ENCODE data around the gene GABRB2.
"Not testable (repeated sequence)": the region's sequence is repeated elsewhere in the genome, so short reads cannot be mapped to it uniquely, and the experiment has no call there.

GABRB2 gene

DNA sequence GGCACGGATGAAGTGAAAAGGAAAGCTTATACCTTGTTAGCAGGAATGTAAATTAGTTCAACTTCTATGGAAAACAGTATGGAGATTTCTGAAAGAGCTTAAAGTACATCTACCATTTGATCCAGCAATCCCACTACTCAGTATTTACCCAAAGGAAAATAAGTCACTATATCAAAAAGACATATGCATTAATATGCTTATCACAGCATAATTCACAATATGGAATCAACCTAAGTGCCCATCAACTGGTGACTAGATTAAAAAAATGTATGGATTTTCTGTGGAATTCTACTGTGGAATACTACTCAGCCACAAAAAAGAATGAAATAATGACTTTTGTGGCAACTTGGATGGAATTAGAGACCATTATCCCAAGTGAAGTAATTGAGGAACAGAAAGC lies 279.6 kb downstream of the GABRB2 start:
- Mint-ChIP-seq H3K9me3 (peaks cover 5 to 8% of the 10 kb centered on the region in 2 donors), H3K4me3 (no peak overlapping the region), H3K4me1 (ENCODE audit: low read depth in 2 of 2) (no peaks in the 10 kb centered on the region), H3K27me3 (no peaks in the 10 kb centered on the region), H3K36me3 (ENCODE audit: insufficient read depth) (no peaks in the 10 kb centered on the region), H3K27ac (no peak overlapping the region)
- DNase-seq (no peak), ATAC-seq (replicated peaks) (no peak)

DNA sequence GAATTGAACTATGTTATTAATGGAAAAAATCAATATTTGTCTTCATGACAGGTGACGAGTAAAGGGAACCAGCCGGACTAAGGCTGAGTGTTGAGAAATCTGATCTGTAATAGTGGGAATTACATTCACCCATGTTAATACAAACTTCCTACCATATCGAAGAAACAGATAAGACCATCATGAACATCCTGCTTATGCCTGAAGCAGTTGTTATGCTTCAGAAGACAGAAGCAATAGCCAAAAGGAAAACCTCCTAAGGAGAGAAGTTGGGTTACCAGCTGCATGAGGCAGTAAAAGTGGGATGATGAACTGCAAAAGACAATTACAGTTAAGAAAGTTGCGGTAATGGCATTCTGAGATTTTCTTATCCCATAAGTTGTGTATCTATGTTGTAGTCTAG lies 281.5 kb downstream of the GABRB2 start:
- Mint-ChIP-seq H3K27ac (no peak overlapping the region), H3K27me3 (no peaks in the 10 kb centered on the region), H3K9me3 (peaks cover 3 to 8% of the 10 kb centered on the region in 2 donors), H3K4me1 (ENCODE audit: low read depth in 2 of 2) (no peaks in the 10 kb centered on the region), H3K36me3 (ENCODE audit: insufficient read depth) (no peaks in the 10 kb centered on the region), H3K4me3 (no peak overlapping the region)
- ATAC-seq (replicated peaks) (no peak), DNase-seq (no peak)

DNA sequence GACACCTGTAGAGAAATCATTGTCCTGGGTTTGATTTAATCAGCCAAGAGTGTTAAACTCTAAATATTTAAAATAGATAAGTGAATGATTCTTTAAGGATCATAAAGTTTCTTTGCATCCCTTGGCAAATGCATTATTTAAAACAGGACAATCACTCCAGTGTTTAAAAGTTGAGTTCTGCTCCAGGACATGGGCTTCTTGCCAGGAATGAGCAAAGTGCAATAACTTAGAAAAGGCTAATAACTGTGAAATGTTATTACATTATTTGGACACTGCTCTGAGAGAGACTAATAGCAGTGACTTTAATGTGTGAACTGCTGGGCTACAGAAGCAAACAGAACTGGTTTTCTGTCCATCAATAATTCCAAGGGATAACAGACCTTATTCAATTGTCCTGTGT lies 283.3 kb downstream of the GABRB2 start:
- ATAC-seq (replicated peaks) (no peak), DNase-seq (no peak)
- H3K4me3 Mint-ChIP-seq = no peak overlapping the region
- H3K4me1 Mint-ChIP-seq (ENCODE audit: low read depth in 2 of 2) = no peaks in the 10 kb centered on the region
- H3K27me3 Mint-ChIP-seq = no peaks in the 10 kb centered on the region
- no peak overlapping the region for H3K27ac Mint-ChIP-seq
- H3K36me3 Mint-ChIP-seq (ENCODE audit: insufficient read depth) = no peaks in the 10 kb centered on the region
- no peaks in the 10 kb centered on the region for H3K9me3 Mint-ChIP-seq

DNA sequence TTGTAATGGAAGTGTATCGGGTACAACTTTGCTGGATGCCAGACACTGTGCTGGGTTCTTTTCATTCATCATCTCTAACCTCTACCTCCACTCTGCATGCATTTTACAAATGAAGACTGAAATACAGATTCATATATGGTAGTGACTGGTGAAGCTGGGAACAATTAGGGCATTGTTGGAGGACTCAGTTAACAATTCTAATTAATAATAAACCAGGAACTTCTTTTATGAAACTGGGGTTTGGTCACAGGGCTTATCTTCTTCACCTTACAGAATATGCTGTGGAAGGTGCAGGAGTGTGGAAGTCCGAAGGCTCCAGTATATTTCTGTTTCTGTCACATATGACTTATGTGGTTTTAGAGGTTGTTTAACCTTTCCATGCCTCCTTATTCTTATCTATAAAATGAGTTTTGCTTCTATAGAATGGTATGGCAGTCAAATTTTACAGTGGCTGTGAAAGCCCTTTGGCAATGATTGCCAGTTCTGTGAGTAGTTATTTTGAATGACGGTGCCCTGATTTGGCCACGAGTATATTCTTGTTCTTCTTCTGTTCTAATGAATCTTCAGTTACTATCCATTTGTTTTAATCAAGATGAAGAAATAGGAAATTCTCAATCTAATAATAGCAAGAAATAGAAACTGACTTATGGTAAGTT lies 284.7 kb downstream of the GABRB2 start:
- Mint-ChIP-seq H3K27me3 (no peaks in the 10 kb centered on the region), H3K4me3 (no peak overlapping the region), H3K4me1 (ENCODE audit: low read depth in 2 of 2) (no peaks in the 10 kb centered on the region), H3K27ac (no peak overlapping the region), H3K9me3 (no peaks in the 10 kb centered on the region), H3K36me3 (ENCODE audit: insufficient read depth) (no peaks in the 10 kb centered on the region)
- ATAC-seq (replicated peaks) (no peak), DNase-seq (no peak)

DNA sequence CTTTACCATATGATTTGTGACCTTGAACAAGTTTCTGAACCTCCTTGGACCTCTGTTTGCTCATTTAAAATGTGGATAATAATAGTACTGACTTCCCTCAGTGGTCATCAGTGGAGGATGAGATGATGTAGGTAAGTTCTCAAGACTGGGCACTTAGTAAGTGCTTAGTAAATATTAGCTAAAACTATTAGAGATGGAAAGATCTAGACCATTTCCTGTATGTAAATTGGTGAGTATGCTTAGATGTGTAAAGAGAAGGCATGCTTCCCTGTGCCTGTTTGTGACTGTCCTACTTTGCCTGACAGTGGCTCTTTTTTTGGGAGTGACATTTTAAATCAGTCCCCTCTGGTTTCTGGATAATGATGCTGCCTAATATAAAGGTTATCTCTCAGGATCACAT lies 288.1 kb downstream of the GABRB2 start:
- no peaks in the 10 kb centered on the region for H3K36me3 Mint-ChIP-seq (ENCODE audit: insufficient read depth)
- ATAC-seq (replicated peaks) = no peak
- H3K4me1 Mint-ChIP-seq (ENCODE audit: low read depth in 2 of 2) = no peaks in the 10 kb centered on the region
- H3K27ac Mint-ChIP-seq = no peak overlapping the region
- no peaks in the 10 kb centered on the region for H3K27me3 Mint-ChIP-seq
- H3K4me3 Mint-ChIP-seq = no peak overlapping the region
- no peak for DNase-seq
- no peaks in the 10 kb centered on the region for H3K9me3 Mint-ChIP-seq

DNA sequence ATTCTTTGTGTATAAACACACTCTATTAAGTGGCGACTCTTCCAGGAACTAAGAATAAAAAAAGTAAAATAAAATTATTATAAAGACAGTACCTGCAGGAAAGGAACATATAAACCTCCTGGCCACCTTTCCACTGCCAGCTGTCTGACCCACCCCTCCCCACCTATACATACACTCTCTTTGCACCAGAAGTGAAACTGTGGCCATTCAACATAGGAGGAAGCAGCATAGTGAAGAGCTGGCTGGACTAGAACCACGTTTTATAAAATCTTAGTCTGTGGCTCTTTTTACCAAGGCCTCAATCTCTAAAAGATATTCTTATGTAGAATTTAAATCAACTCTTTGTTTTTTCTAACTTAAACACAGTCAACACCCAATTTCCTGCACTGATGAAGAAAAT lies 289.6 kb downstream of the GABRB2 start:
- no peaks in the 10 kb centered on the region for H3K9me3 Mint-ChIP-seq
- no peaks in the 10 kb centered on the region for H3K4me1 Mint-ChIP-seq (ENCODE audit: low read depth in 2 of 2)
- no peaks in the 10 kb centered on the region for H3K27me3 Mint-ChIP-seq
- DNase-seq = no peak
- no peaks in the 10 kb centered on the region for H3K36me3 Mint-ChIP-seq (ENCODE audit: insufficient read depth)
- H3K27ac Mint-ChIP-seq = no peak overlapping the region
- H3K4me3 Mint-ChIP-seq = no peak overlapping the region
- ATAC-seq (replicated peaks) = no peak

DNA sequence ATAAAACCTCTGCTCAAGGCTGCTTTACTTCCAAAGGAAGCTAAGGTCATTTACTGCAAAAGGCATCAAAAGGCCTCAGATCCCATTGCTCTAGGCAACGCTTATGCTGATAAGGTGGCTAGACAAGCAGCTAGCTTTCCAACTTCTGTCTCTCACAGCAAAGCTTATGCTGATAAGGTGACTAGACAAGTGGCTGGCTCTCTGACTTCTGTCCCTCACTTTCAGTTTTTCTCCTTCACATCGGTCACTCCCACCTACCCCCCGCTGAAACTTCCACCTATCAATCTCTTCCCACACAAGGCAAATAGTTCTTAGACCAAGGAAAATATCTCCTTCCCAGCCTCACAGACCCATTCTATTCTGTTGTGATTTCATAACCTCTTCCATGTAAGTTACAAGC lies 293.6 kb downstream of the GABRB2 start:
- H3K4me1 Mint-ChIP-seq (ENCODE audit: low read depth in 2 of 2); DNase-seq; H3K36me3 Mint-ChIP-seq (ENCODE audit: insufficient read depth); H3K9me3 Mint-ChIP-seq; H3K27ac Mint-ChIP-seq; H3K27me3 Mint-ChIP-seq; H3K4me3 Mint-ChIP-seq; ATAC-seq (replicated peaks): not testable (repeated sequence)

DNA sequence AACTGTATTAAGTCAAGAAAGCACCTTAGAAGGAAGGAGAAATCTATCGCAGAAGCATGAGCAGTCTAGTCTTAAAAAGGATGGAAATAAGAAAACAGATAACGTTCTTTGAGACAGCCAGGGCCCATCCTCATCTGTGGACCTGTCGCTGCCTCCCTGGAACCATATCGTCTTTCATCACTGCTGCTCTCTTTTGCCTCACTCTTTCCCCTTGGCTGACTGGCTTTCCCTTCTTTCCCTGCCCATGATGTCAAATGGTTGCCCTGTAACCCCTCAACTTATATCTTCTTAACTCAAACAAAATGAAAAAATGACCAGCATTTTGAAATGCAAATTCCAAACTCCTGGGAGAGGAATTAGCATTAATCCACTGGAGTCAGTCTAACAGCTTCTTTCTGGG lies 299.8 kb downstream of the GABRB2 start:
- Mint-ChIP-seq H3K4me3 (no peak overlapping the region), H3K9me3 (peaks cover under 1 to 2% of the 10 kb centered on the region in 2 donors), H3K27me3 (no peaks in the 10 kb centered on the region), H3K4me1 (ENCODE audit: low read depth in 2 of 2) (no peaks in the 10 kb centered on the region), H3K27ac (no peak overlapping the region), H3K36me3 (ENCODE audit: insufficient read depth) (no peaks in the 10 kb centered on the region)
- ATAC-seq (replicated peaks) (no peak), DNase-seq (no peak)

DNA sequence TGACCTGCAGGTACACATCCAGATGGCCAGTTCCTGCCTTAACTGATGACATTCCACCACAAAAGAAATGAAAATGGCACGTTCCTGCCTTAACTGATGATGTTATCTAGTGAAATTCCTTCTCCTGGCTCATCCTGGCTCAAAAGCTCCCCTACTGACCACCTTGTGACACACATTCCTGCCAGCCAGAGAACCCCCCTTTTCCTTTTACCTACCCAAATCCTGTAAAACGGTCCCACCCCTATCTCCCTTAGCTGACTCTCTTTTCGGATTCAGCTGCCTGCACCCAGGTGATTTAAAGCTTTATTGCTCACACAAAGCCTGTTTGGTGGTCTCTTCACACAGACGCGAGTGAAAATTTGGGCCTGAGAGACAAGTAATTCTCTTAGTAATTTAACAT lies 300.7 kb downstream of the GABRB2 start:
- H3K36me3 Mint-ChIP-seq (ENCODE audit: insufficient read depth); H3K27me3 Mint-ChIP-seq; H3K4me1 Mint-ChIP-seq (ENCODE audit: low read depth in 2 of 2); H3K4me3 Mint-ChIP-seq; H3K9me3 Mint-ChIP-seq; DNase-seq; ATAC-seq (replicated peaks); H3K27ac Mint-ChIP-seq: not testable (repeated sequence)
